Uterus (tissue), 2 donors: ENCODE data around the gene ECPAS.

Experiments
- CTCF ChIP-seq, 4 experiments: fragments of 200-600 bp in 2 of 4; fragments of 450-650 bp in 2 of 4; sonication (generic) in 2 of 4; IDR thresholded peaks; one replicate each; pipeline ENCODE4 v1.5.1; 2016 to 2019; ENCODE audit warnings: antibody characterized with exemption in 4 of 4, mild to moderate bottlenecking in 2 of 4, moderate library complexity in 1 of 4
- POLR2A ChIP-seq, 2 donors: fragments of 450-650 bp; IDR thresholded peaks; one replicate each; pipeline ENCODE4 v1.6.1; 2016; ENCODE audit warnings: antibody characterized with exemption in 2 of 2, mild to moderate bottlenecking in 1 of 2, moderate library complexity in 1 of 2

- TF ChIP-seq CTCF (IDR thresholded peaks at IDR 0.05) = no peak
- TF ChIP-seq POLR2A (IDR thresholded peaks at IDR 0.05) = no peak
These were observed 45.5 kb downstream of the ECPAS start for GRCh38 chr9:111438541-111439235.
